ENCODE measurements around the gene TRMT61A. TPM values are rescaled to one million over a fixed set of nuclear protein-coding genes. Genes with fewer than 3 reads are reported as not detected.

Gene TRMT61A
- total and polyA plus RNA-seq, 2 donors (not counting 3 experiments of a cell fraction or from before 2014, with no cell fraction given) = 6.8 to 10.6 TPM

DNA sequence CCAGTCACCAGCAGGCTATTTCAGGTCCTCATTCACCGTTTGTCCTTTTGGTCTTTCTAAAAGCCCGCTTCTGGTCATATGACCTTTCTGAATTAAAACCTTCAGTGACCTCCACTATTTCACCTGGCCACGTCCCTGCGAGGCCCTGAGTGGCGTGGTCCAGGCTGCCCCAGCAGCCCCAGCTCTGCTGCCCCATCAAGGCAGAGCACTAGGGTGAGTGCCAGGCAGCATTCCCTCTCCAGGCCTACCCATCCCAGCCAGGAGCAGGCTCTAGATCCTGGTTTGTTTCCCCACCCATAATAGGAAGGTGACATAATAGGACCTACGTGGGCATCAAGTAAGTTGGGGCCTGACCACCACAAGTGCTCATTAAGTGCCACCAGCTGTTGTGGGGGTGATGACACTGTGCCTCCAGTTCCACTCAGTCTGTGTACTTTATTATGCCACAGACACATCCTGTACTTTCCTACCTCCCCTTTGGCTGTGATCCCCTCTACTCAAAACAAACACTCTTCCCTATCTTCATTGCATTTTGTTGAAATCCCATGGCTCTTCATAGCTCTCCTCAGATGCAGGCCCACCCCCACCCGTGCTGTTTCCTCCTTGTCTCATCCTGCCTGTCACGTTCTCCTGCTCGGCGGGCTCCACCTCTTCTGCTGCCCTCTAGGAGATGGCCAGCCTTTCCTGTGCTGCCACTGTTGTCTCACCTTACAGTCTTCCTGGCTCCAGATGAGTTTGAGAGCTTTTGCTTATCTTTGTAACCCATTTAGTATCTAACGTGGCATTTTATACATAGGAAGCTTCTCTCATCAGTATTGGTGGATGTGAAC is 27.7 kb upstream of the TRMT61A start:
- Histone ChIP-seq H3K4me3 (replicated peaks in 1 of 3; ENCODE audit: insufficient read depth in 1 of 3, low read depth in 1 of 3, low read length in 3 of 3) (no peak overlapping the region), H3K79me2 (ENCODE audit: control insufficient read depth, insufficient read depth, low read length) (no peaks in the 10 kb centered on the region), H2AFZ (ENCODE audit: low read depth, low read length) (no peak overlapping the region), H3K4me2 (ENCODE audit: insufficient read depth, low read length) (no peak overlapping the region), H3K27ac (ENCODE audit: insufficient read depth, low read depth, low read length) (no peak overlapping the region), H3K4me1 (ENCODE audit: control insufficient read depth, extremely low read depth, insufficient read depth, low read length) (no peaks in the 10 kb centered on the region), H4K20me1 (replicated peaks; ENCODE audit: control insufficient read depth, extremely low read depth, insufficient read depth, low read length) (no peaks in the 10 kb centered on the region), H3K9me1 (replicated peaks; ENCODE audit: control insufficient read depth, extremely low read depth, insufficient read depth, low read length) (no peaks in the 10 kb centered on the region), H3K9ac (replicated peaks; ENCODE audit: extremely low read depth, insufficient read depth, low read length) (no peak overlapping the region), H3K27me3 (ENCODE audit: control insufficient read depth in 2 of 2, insufficient read depth in 2 of 2, low read length in 2 of 2) (no peaks in the 10 kb centered on the region), H3K9me3 (replicated peaks; ENCODE audit: control insufficient read depth, insufficient read depth, low read length) (no peaks in the 10 kb centered on the region), H3K36me3 (ENCODE audit: control insufficient read depth in 2 of 2, extremely low read depth in 1 of 2, insufficient read depth in 2 of 2, low read length in 2 of 2) (peaks cover 17 to 25% of the 10 kb centered on the region in 2 experiments)
- no peak for DNase-seq (ENCODE audit: low read depth, low spot score)
- TF ChIP-seq, protein P1, sequence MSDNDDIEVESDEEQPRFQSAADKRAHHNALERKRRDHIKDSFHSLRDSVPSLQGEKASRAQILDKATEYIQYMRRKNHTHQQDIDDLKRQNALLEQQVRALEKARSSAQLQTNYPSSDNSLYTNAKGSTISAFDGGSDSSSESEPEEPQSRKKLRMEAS (IDR thresholded peaks at IDR 0.05; ENCODE audit: insufficient read depth, insufficient read length) = no peak
- no peak for TF ChIP-seq GATA2 (IDR thresholded peaks at IDR 0.05; ENCODE audit: insufficient read depth, insufficient read length, low read depth, low read length)
- no peak for TF ChIP-seq EZH2 (IDR thresholded peaks at IDR 0.05; ENCODE audit: borderline replicate concordance, low read depth, low read length, severe bottlenecking)
- TF ChIP-seq MYC (IDR thresholded peaks at IDR 0.05; ENCODE audit: low read depth, low read length) = no peak
- TF ChIP-seq FOS (IDR thresholded peaks at IDR 0.05; ENCODE audit: borderline replicate concordance, insufficient read depth, low read length) = no peak
- no peak for TF ChIP-seq JUN (IDR thresholded peaks at IDR 0.05; ENCODE audit: borderline replicate concordance, insufficient read depth, insufficient read length, low read depth)
- no peak for TF ChIP-seq POLR2A (IDR thresholded peaks at IDR 0.05; ENCODE audit: low read depth, low read length)
- dilution Hi-C loops (cut with MboI; ENCODE audit: extremely low pct_ligation_motif_present, low sequenced_read_pairs) = no loop called here
- FAIRE-seq = no peak
- BruUV-seq (replicated peaks) = no TSS peak
- CTCF ChIA-PET = interaction anchor here (3.9 kb wide), 1 partner anchor 45 kb away, joined by 34 read pairs; no protein-coding TSS in a partner anchor
- intact Hi-C loops (cut with micrococcal nuclease) = no loop called here
- POLR2A ChIA-PET = no interaction called here
